ENCODE measurements around the gene ENTR1.

Gene ENTR1

DNA sequence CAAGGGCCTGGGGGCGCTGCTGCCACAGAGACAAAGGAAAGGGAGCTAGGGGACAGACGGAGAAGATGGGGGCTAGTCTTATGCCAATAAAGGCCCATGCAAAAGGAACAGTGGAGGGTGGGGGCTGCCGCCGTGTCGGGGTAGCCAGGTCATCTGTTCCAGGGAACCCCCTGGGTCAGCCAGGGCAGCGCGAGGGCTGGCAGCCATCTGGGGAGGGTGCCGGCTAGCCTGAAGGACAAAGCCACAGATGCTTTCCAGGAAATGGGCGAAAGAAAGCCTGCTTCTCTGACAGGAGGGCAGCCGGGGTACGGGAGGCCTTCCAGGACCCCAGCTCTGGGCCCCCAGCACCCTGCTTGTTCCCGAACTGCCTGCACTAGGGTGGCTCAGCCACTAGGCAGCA lies 35.3 kb downstream of the ENTR1 start:
- H3K4me1 ChIP-seq (ENCODE audit: control insufficient read depth, insufficient read depth, low read length): no peaks in the 10 kb centered on the region
- POLR2A ChIA-PET: interaction anchor here (1.3 to 2.1 kb wide), 3 partner anchors 9 to 12 kb away, joined by 4 to 10 read pairs (median 7); partner anchors contain the start of gene DNLZ
- H3K4me3 ChIP-seq (ENCODE audit: low read depth, low read length): no peak overlapping the region
- H3K9me3 ChIP-seq (ENCODE audit: control insufficient read depth, insufficient read depth, low read depth, low read length): no peaks in the 10 kb centered on the region
- CTCF ChIA-PET: interaction anchor here (1.4 kb wide), 1 partner anchor 12 kb away, joined by 16 read pairs; the partner anchor contains the start of gene DNLZ
- H3K27ac ChIP-seq (ENCODE audit: extremely low read depth, low read depth, low read length): no peak overlapping the region
- no peak for TF ChIP-seq ZSCAN4 (tag by site-specific recombination; IDR thresholded peaks at IDR 0.05)
- TF ChIP-seq ZNF623 (tag by site-specific recombination; IDR thresholded peaks at IDR 0.05): no peak
- TF ChIP-seq ZNF394 (tag by site-specific recombination; IDR thresholded peaks at IDR 0.05; ENCODE audit: borderline replicate concordance): no peak
- TF ChIP-seq KLF17 (tag by site-specific recombination; IDR thresholded peaks at IDR 0.05): no peak
- TF ChIP-seq ZNF202 (tag by site-specific recombination; IDR thresholded peaks at IDR 0.05; ENCODE audit: borderline replicate concordance): no peak
- no peak for TF ChIP-seq ZNF76 (tag by site-specific recombination; IDR thresholded peaks at IDR 0.05; ENCODE audit: borderline replicate concordance, low read depth)
- H3K36me3 ChIP-seq (ENCODE audit: control insufficient read depth in 2 of 2, insufficient read depth in 1 of 2, low read length in 2 of 2): peaks cover 0 to 56% of the 10 kb centered on the region in 2 experiments; a peak in 1 of 3 replicates

- Histone ChIP-seq H3K27ac (ENCODE audit: extremely low read depth, low read depth, low read length) (no peak overlapping the region), H3K9me3 (ENCODE audit: control insufficient read depth, insufficient read depth, low read depth, low read length) (no peaks in the 10 kb centered on the region), H3K4me3 (ENCODE audit: low read depth, low read length) (no peak overlapping the region), H3K4me1 (ENCODE audit: control insufficient read depth, insufficient read depth, low read length) (no peaks in the 10 kb centered on the region), H3K36me3 (ENCODE audit: control insufficient read depth in 2 of 2, insufficient read depth in 1 of 2, low read length in 2 of 2) (peaks cover 0 to 47% of the 10 kb centered on the region in 2 experiments; a peak in 1 of 3 replicates)
- ChIA-PET CTCF (interaction anchor here (2.0 kb wide), 1 partner anchor 11 kb away, joined by 10 read pairs; no protein-coding TSS in a partner anchor), POLR2A (interaction anchor here (0.6 to 2.1 kb wide), 4 partner anchors 8 to 160 kb away, joined by 3 to 10 read pairs (median 6); partner anchors contain the start of gene DNLZ)
- TF ChIP-seq KLF17 (tag by site-specific recombination; IDR thresholded peaks at IDR 0.05) (no peak), ZNF560 (tag by site-specific recombination; IDR thresholded peaks at IDR 0.05; ENCODE audit: borderline replicate concordance) (no peak), MYNN (tag by site-specific recombination; IDR thresholded peaks at IDR 0.05; ENCODE audit: borderline replicate concordance) (no peak), ZNF146 (tag by site-specific recombination; IDR thresholded peaks at IDR 0.05) (no peak), HOXD13 (CRISPR knock-in tag; IDR thresholded peaks at IDR 0.05; ENCODE audit: borderline replicate concordance) (no peak), GFI1B (tag by site-specific recombination; IDR thresholded peaks at IDR 0.05) (no peak), ZSCAN5A (tag by site-specific recombination; IDR thresholded peaks at IDR 0.05) (no peak), ZNF658 (tag by site-specific recombination; IDR thresholded peaks at IDR 0.05) (no peak), SCRT1 (tag by site-specific recombination; IDR thresholded peaks at IDR 0.05; ENCODE audit: borderline replicate concordance) (no peak), ZNF274 (IDR thresholded peaks at IDR 0.05; ENCODE audit: low read length) (no peak), ZNF274 (tag by site-specific recombination; IDR thresholded peaks at IDR 0.05; ENCODE audit: borderline replicate concordance) (no peak), TSHZ1 (tag by site-specific recombination; IDR thresholded peaks at IDR 0.05; ENCODE audit: borderline replicate concordance) (no peak), ZNF366 (tag by site-specific recombination; conservative IDR thresholded peaks at IDR 0.05) (no peak)
- TF ChIP-seq, protein P1, sequence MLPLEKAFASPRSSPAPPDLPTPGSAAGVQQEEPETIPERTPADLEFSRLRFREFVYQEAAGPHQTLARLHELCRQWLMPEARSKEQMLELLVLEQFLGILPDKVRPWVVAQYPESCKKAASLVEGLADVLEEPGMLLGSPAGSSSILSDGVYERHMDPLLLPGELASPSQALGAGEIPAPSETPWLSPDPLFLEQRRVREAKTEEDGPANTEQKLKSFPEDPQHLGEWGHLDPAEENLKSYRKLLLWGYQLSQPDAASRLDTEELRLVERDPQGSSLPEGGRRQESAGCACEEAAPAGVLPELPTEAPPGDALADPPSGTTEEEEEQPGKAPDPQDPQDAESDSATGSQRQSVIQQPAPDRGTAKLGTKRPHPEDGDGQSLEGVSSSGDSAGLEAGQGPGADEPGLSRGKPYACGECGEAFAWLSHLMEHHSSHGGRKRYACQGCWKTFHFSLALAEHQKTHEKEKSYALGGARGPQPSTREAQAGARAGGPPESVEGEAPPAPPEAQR (tag by site-specific recombination; IDR thresholded peaks at IDR 0.05): no peak
Observed at GRCh38 chr9:136374183-136374575, 36.2 kb downstream of the ENTR1 start.

Data from HEK293 (cell line).